WTC11 (cell line): ENCODE results near the gene HNRNPCL1. TPM values are rescaled to one million over a fixed set of nuclear protein-coding genes. Genes with fewer than 3 reads are reported as not detected.

Experiments used
- ATAC-seq: fragments of 200-7000 bp; cut with Tn5 transposase; 2 replicates; pipeline ENCODE4 v1.10.0; 2021; ENCODE audit warnings: mild to moderate bottlenecking, moderate library complexity
- CTCF ChIA-PET: fragments of 300-600 bp; sonication (Branson Sonifier 250); formaldehyde crosslinking; loops from one replicate; lab custom pipeline; 2021; ENCODE audit warnings: antibody characterized with exemption; lab: Charles Lee
- POLR2A ChIA-PET: fragments of 350-600 bp; sonication (Branson Sonifier 250); formaldehyde crosslinking; loops from one replicate; lab custom pipeline; 2021; ENCODE audit warnings: antibody characterized with exemption; lab: Charles Lee
- DNase-seq: peaks from one replicate; pipeline ENCODE4 v3.0.0; 2021; ENCODE audit warnings: low spot score
- H3K27ac Mint-ChIP-seq: 2 replicates; pipeline ENCODE4 v1.8.0; 2021; ENCODE audit warnings: mixed read lengths
- H3K27me3 Mint-ChIP-seq: 2 replicates; pipeline ENCODE4 v1.8.0; 2021; ENCODE audit warnings: low read depth, mild to moderate bottlenecking, moderate library complexity, mixed read lengths
- H3K36me3 Mint-ChIP-seq: 2 replicates; pipeline ENCODE4 v1.8.0; 2021; ENCODE audit warnings: mixed read lengths
- H3K4me1 Mint-ChIP-seq: 2 replicates; pipeline ENCODE4 v1.8.0; 2022; ENCODE audit warnings: mixed read lengths
- H3K4me3 Mint-ChIP-seq: 2 replicates; pipeline ENCODE4 v1.8.0; 2021; ENCODE audit warnings: mild to moderate bottlenecking, moderate library complexity, mixed read lengths
- H3K9me3 Mint-ChIP-seq: 2 replicates; pipeline ENCODE4 v1.8.0; 2021; ENCODE audit warnings: mixed read lengths
- AR ChIP-seq: fragments of 250-450 bp; sonication (Bioruptor Pico); IDR thresholded peaks from 2 replicates; pipeline ENCODE4 v1.9.0; 2021; ENCODE audit warnings: mild to moderate bottlenecking
- ATF1 ChIP-seq: sonication (generic); formaldehyde crosslinking; IDR thresholded peaks from 2 replicates; pipeline ENCODE4 v1.8.1; 2023; ENCODE audit warnings: mild to moderate bottlenecking, moderate library complexity, missing genetic modification reagents
- CBFB ChIP-seq: sonication (generic); formaldehyde crosslinking; IDR thresholded peaks from 2 replicates; pipeline ENCODE4 v1.8.1; 2022; ENCODE audit warnings: mild to moderate bottlenecking, low read depth, missing genetic modification reagents
- NFYB ChIP-seq: sonication (generic); formaldehyde crosslinking; conservative IDR thresholded peaks from 2 replicates; pipeline ENCODE4 v1.8.0; 2022; ENCODE audit warnings: low read depth, missing genetic modification reagents
- NR1H2 ChIP-seq: sonication (generic); formaldehyde crosslinking; IDR thresholded peaks from 2 replicates; pipeline ENCODE4 v1.9.0; 2021; ENCODE audit warnings: mild to moderate bottlenecking, moderate library complexity, missing genetic modification reagents
- TCF7 ChIP-seq: sonication (generic); formaldehyde crosslinking; IDR thresholded peaks from 2 replicates; pipeline ENCODE4 v1.8.0; 2022; ENCODE audit warnings: mild to moderate bottlenecking, low read depth, missing genetic modification reagents, moderate library complexity
- TP53 ChIP-seq: sonication (generic); formaldehyde crosslinking; IDR thresholded peaks from 2 replicates; pipeline ENCODE4 v1.8.1; 2023; ENCODE audit warnings: mild to moderate bottlenecking, missing genetic modification reagents
- ZBTB21 ChIP-seq: sonication (generic); formaldehyde crosslinking; IDR thresholded peaks from 2 replicates; pipeline ENCODE4 v1.8.1; 2023; ENCODE audit warnings: mild to moderate bottlenecking, missing genetic modification reagents, borderline replicate concordance
- ZBTB43 ChIP-seq: sonication (generic); formaldehyde crosslinking; IDR thresholded peaks from 2 replicates; pipeline ENCODE4 v1.8.1; 2023; ENCODE audit warnings: mild to moderate bottlenecking, missing genetic modification reagents
- ZMAT4 ChIP-seq: fragments of 250-450 bp; sonication (Bioruptor Pico); IDR thresholded peaks from 2 replicates; pipeline ENCODE4 v1.9.0; 2021; ENCODE audit warnings: mild to moderate bottlenecking
- ZNF138 ChIP-seq: sonication (generic); formaldehyde crosslinking; conservative IDR thresholded peaks from 2 replicates; pipeline ENCODE4 v1.8.1; 2022; ENCODE audit warnings: mild to moderate bottlenecking, moderate library complexity, missing genetic modification reagents
- ZNF263 ChIP-seq: sonication (generic); formaldehyde crosslinking; IDR thresholded peaks from 2 replicates; pipeline ENCODE4 v1.8.1; 2022; ENCODE audit warnings: low read depth, mild to moderate bottlenecking, moderate library complexity, missing genetic modification reagents
- ZNF425 ChIP-seq: fragments of 250-450 bp; sonication (Bioruptor Pico); conservative IDR thresholded peaks from 2 replicates; pipeline ENCODE4 v1.9.0; 2021; ENCODE audit warnings: mild to moderate bottlenecking
- total RNA-seq: library from RNA; stranded (reverse); gene quantifications from 3 replicates; pipeline ENCODE4 v1.2.3, GENCODE V29; 2021
- TF ChIP-seq, protein P1 (sequence below): sonication (generic); formaldehyde crosslinking; IDR thresholded peaks from 2 replicates; pipeline ENCODE4 v1.8.0; 2023; ENCODE audit warnings: missing genetic modification reagents, mild to moderate bottlenecking, borderline replicate concordance
- TF ChIP-seq, protein P2 (sequence below): sonication (generic); formaldehyde crosslinking; IDR thresholded peaks from 2 replicates; pipeline ENCODE4 v1.8.0; 2022; ENCODE audit warnings: mild to moderate bottlenecking, missing genetic modification reagents
- TF ChIP-seq, protein P3 (sequence below): sonication (generic); formaldehyde crosslinking; IDR thresholded peaks from 2 replicates; pipeline ENCODE4 v1.8.0; 2023; ENCODE audit warnings: mild to moderate bottlenecking, missing genetic modification reagents
- TF ChIP-seq, protein P4 (sequence below): sonication (generic); formaldehyde crosslinking; IDR thresholded peaks from 2 replicates; pipeline ENCODE4 v1.8.0; 2022; ENCODE audit warnings: missing genetic modification reagents

Gene HNRNPCL1
- total RNA-seq, 1 experiment from 2014 or later: not detected

DNA sequence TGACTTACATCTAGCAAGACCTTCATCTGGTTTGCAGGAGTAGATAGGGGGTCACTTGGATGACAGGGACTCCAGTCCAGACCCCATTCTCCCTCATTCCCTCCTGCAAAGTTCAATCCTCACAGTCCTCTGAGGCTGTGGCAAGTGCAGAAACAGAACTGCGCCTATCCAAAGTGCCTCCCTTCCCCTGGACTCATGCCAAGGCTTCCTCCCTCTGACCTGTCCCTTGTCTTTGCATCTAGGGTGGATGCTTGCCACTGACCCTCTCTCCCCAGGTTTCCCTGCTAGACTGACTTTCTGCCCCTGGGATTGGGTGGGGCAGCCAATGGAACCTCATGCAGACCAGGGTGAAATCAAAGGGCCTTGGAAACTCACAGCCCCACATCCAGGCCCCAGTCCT is 38.6 kb downstream of the HNRNPCL1 start:
- peaks cover 75% of the 10 kb centered on the region for H3K9me3 Mint-ChIP-seq
- peaks cover 17% of the 10 kb centered on the region for H3K27me3 Mint-ChIP-seq
- no peak overlapping the region for H3K4me3 Mint-ChIP-seq
- no peak overlapping the region for H3K27ac Mint-ChIP-seq
- peaks cover 45% of the 10 kb centered on the region for H3K36me3 Mint-ChIP-seq
- ChIA-PET CTCF (no interaction called here), POLR2A (no interaction called here)
- no peak for ATAC-seq
- no peak for DNase-seq
- H3K4me1 Mint-ChIP-seq: no peaks in the 10 kb centered on the region
- TF ChIP-seq ATF1 (CRISPR knock-in tag) (no peak), ZMAT4 (CRISPR knock-in tag) (no peak), CBFB (no peak), ZNF263 (no peak), ZNF138 (CRISPR knock-in tag) (no peak), AR (CRISPR knock-in tag) (no peak), ZNF425 (CRISPR knock-in tag) (no peak), NFYB (CRISPR knock-in tag) (no peak), NR1H2 (CRISPR knock-in tag) (no peak), ZBTB43 (CRISPR knock-in tag) (no peak), TCF7 (CRISPR knock-in tag) (no peak), ZBTB21 (CRISPR knock-in tag) (no peak), TP53 (CRISPR knock-in tag) (no peak)
- TF ChIP-seq, protein P1, sequence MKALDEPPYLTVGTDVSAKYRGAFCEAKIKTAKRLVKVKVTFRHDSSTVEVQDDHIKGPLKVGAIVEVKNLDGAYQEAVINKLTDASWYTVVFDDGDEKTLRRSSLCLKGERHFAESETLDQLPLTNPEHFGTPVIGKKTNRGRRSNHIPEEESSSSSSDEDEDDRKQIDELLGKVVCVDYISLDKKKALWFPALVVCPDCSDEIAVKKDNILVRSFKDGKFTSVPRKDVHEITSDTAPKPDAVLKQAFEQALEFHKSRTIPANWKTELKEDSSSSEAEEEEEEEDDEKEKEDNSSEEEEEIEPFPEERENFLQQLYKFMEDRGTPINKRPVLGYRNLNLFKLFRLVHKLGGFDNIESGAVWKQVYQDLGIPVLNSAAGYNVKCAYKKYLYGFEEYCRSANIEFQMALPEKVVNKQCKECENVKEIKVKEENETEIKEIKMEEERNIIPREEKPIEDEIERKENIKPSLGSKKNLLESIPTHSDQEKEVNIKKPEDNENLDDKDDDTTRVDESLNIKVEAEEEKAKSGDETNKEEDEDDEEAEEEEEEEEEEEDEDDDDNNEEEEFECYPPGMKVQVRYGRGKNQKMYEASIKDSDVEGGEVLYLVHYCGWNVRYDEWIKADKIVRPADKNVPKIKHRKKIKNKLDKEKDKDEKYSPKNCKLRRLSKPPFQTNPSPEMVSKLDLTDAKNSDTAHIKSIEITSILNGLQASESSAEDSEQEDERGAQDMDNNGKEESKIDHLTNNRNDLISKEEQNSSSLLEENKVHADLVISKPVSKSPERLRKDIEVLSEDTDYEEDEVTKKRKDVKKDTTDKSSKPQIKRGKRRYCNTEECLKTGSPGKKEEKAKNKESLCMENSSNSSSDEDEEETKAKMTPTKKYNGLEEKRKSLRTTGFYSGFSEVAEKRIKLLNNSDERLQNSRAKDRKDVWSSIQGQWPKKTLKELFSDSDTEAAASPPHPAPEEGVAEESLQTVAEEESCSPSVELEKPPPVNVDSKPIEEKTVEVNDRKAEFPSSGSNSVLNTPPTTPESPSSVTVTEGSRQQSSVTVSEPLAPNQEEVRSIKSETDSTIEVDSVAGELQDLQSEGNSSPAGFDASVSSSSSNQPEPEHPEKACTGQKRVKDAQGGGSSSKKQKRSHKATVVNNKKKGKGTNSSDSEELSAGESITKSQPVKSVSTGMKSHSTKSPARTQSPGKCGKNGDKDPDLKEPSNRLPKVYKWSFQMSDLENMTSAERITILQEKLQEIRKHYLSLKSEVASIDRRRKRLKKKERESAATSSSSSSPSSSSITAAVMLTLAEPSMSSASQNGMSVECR (CRISPR knock-in tag): no peak
- TF ChIP-seq, protein P2, sequence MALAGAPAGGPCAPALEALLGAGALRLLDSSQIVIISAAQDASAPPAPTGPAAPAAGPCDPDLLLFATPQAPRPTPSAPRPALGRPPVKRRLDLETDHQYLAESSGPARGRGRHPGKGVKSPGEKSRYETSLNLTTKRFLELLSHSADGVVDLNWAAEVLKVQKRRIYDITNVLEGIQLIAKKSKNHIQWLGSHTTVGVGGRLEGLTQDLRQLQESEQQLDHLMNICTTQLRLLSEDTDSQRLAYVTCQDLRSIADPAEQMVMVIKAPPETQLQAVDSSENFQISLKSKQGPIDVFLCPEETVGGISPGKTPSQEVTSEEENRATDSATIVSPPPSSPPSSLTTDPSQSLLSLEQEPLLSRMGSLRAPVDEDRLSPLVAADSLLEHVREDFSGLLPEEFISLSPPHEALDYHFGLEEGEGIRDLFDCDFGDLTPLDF (CRISPR knock-in tag): no peak
- TF ChIP-seq, protein P3, sequence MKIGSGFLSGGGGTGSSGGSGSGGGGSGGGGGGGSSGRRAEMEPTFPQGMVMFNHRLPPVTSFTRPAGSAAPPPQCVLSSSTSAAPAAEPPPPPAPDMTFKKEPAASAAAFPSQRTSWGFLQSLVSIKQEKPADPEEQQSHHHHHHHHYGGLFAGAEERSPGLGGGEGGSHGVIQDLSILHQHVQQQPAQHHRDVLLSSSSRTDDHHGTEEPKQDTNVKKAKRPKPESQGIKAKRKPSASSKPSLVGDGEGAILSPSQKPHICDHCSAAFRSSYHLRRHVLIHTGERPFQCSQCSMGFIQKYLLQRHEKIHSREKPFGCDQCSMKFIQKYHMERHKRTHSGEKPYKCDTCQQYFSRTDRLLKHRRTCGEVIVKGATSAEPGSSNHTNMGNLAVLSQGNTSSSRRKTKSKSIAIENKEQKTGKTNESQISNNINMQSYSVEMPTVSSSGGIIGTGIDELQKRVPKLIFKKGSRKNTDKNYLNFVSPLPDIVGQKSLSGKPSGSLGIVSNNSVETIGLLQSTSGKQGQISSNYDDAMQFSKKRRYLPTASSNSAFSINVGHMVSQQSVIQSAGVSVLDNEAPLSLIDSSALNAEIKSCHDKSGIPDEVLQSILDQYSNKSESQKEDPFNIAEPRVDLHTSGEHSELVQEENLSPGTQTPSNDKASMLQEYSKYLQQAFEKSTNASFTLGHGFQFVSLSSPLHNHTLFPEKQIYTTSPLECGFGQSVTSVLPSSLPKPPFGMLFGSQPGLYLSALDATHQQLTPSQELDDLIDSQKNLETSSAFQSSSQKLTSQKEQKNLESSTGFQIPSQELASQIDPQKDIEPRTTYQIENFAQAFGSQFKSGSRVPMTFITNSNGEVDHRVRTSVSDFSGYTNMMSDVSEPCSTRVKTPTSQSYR: no peak
- TF ChIP-seq, protein P4, sequence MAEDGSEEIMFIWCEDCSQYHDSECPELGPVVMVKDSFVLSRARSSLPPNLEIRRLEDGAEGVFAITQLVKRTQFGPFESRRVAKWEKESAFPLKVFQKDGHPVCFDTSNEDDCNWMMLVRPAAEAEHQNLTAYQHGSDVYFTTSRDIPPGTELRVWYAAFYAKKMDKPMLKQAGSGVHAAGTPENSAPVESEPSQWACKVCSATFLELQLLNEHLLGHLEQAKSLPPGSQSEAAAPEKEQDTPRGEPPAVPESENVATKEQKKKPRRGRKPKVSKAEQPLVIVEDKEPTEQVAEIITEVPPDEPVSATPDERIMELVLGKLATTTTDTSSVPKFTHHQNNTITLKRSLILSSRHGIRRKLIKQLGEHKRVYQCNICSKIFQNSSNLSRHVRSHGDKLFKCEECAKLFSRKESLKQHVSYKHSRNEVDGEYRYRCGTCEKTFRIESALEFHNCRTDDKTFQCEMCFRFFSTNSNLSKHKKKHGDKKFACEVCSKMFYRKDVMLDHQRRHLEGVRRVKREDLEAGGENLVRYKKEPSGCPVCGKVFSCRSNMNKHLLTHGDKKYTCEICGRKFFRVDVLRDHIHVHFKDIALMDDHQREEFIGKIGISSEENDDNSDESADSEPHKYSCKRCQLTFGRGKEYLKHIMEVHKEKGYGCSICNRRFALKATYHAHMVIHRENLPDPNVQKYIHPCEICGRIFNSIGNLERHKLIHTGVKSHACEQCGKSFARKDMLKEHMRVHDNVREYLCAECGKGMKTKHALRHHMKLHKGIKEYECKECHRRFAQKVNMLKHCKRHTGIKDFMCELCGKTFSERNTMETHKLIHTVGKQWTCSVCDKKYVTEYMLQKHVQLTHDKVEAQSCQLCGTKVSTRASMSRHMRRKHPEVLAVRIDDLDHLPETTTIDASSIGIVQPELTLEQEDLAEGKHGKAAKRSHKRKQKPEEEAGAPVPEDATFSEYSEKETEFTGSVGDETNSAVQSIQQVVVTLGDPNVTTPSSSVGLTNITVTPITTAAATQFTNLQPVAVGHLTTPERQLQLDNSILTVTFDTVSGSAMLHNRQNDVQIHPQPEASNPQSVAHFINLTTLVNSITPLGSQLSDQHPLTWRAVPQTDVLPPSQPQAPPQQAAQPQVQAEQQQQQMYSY: no peak
